Neural cell (in vitro differentiated cells): ENCODE results near the gene RPL41. TPM values are rescaled to one million over a fixed set of nuclear protein-coding genes. Genes with fewer than 3 reads are reported as not detected.
A peak's percentile ranks its signal among the peaks of the same experiment; 100 is the strongest.
"Not testable (repeated sequence)": the region's sequence is repeated elsewhere in the genome, so short reads cannot be mapped to it uniquely, and the experiment has no call there.

Experiments
- H2AFZ ChIP-seq: fragments of 200-600, 300-800 bp; sonication (generic), shearing (Covaris generic); 2 replicates; pipeline ENCODE4 v1.6.0; 2014; ENCODE audit warnings: low read depth, mild to moderate bottlenecking, antibody characterized with exemption, low read length, moderate library complexity
- H3F3A ChIP-seq: fragments of 200-600 bp; shearing (Covaris generic); 2 replicates; pipeline ENCODE4 v1.6.1; 2016; ENCODE audit warnings: mild to moderate bottlenecking, moderate library complexity, mixed read lengths, antibody characterized with exemption, low read length; ENCODE audit not compliant: insufficient read depth, poor library complexity, severe bottlenecking
- H3K27ac ChIP-seq: fragments of 200-600, 300-800 bp; sonication (generic), shearing (Covaris generic); 2 replicates; pipeline ENCODE4 v1.5.1; 2014; ENCODE audit warnings: mild to moderate bottlenecking, low read length, moderate library complexity
- H3K27me3 ChIP-seq: fragments of 300-800, 200-600 bp; sonication (generic), shearing (Covaris generic); 2 replicates; pipeline ENCODE4 v1.6.0; 2014; ENCODE audit warnings: mild to moderate bottlenecking, low read depth, low read length, moderate library complexity; ENCODE audit not compliant: insufficient read depth
- H3K36me3 ChIP-seq: fragments of 300-800, 200-600 bp; sonication (generic), shearing (Covaris generic); 2 replicates; pipeline ENCODE4 v1.5.1; 2014; ENCODE audit warnings: mild to moderate bottlenecking, antibody characterized with exemption, low read length, moderate library complexity; ENCODE audit not compliant: insufficient read depth
- H3K4me2 ChIP-seq: fragments of 300-800, 200-600 bp; sonication (generic), shearing (Covaris generic); 2 replicates; pipeline ENCODE4 v1.6.0; 2014; ENCODE audit warnings: mild to moderate bottlenecking, low read length
- H3K4me3 ChIP-seq: fragments of 300-800, 200-600 bp; sonication (generic), shearing (Covaris generic); 2 replicates; pipeline ENCODE4 v1.5.1; 2014; ENCODE audit warnings: mild to moderate bottlenecking, low read length, moderate library complexity
- H3K79me2 ChIP-seq: fragments of 200-600 bp; shearing (Covaris generic); replicated peaks from 2 replicates; pipeline ENCODE4 v1.6.0; 2014; ENCODE audit warnings: mild to moderate bottlenecking, low read length, moderate library complexity; ENCODE audit not compliant: insufficient read depth
- H3K9ac ChIP-seq: fragments of 300-800, 200-600 bp; sonication (generic), shearing (Covaris generic); 2 replicates; pipeline ENCODE4 v1.6.1; 2016; ENCODE audit warnings: mild to moderate bottlenecking, low read length, mixed read lengths
- H3K9me2 ChIP-seq: fragments of 200-600 bp; shearing (Covaris generic); 2 replicates; pipeline ENCODE4 v1.6.1; 2016; ENCODE audit warnings: mild to moderate bottlenecking, low read length, mixed read lengths; ENCODE audit not compliant: insufficient read depth
- H3K9me3 ChIP-seq: fragments of 200-600, 300-800 bp; sonication (generic), shearing (Covaris generic); 2 replicates; pipeline ENCODE4 v1.6.1; 2016; ENCODE audit warnings: mild to moderate bottlenecking, mixed run types, low read length, moderate library complexity, mixed read lengths
- H4K20me1 ChIP-seq: fragments of 200-600 bp; shearing (Covaris generic); 2 replicates; pipeline ENCODE4 v1.6.1; 2016; ENCODE audit warnings: mild to moderate bottlenecking, mixed run types; ENCODE audit not compliant: insufficient read depth
- CTCF ChIP-seq: fragments of 450-650 bp; IDR thresholded peaks from 2 replicates; pipeline ENCODE4 v1.5.1; 2014; ENCODE audit warnings: antibody characterized with exemption, mild to moderate bottlenecking, moderate library complexity; ENCODE audit not compliant: poor library complexity, severe bottlenecking
- EP300 ChIP-seq: fragments of 450-650 bp; conservative IDR thresholded peaks from 2 replicates; pipeline ENCODE4 v1.6.1; 2014; ENCODE audit warnings: antibody characterized with exemption, mild to moderate bottlenecking, moderate library complexity; ENCODE audit not compliant: poor library complexity, severe bottlenecking
- EZH2 ChIP-seq: fragments of 200-600, 300-800 bp; shearing (Covaris generic), sonication (generic); IDR thresholded peaks from 2 replicates; pipeline ENCODE4 v1.6.1; 2014; ENCODE audit warnings: antibody characterized with exemption, low read length, borderline replicate concordance, mild to moderate bottlenecking; ENCODE audit not compliant: insufficient read depth, poor library complexity, severe bottlenecking
- MXI1 ChIP-seq: fragments of 450-650 bp; conservative IDR thresholded peaks from 2 replicates; pipeline ENCODE4 v1.6.1; 2014; ENCODE audit warnings: antibody characterized with exemption, mild to moderate bottlenecking; ENCODE audit not compliant: poor library complexity, severe bottlenecking
- POLR2AphosphoS5 ChIP-seq: IDR thresholded peaks from 2 replicates; pipeline ENCODE4 v1.6.1; 2012
- RAD21 ChIP-seq: fragments of 450-650 bp; conservative IDR thresholded peaks from 2 replicates; pipeline ENCODE4 v1.6.1; 2014; ENCODE audit warnings: antibody characterized with exemption, mild to moderate bottlenecking, moderate library complexity
- SMC3 ChIP-seq: fragments of 450-650 bp; conservative IDR thresholded peaks from 2 replicates; pipeline ENCODE4 v1.6.1; 2014; ENCODE audit warnings: antibody characterized with exemption, mild to moderate bottlenecking, moderate library complexity; ENCODE audit not compliant: poor library complexity
- TAF1 ChIP-seq: IDR thresholded peaks from 2 replicates; pipeline ENCODE4 v1.6.1; 2012; ENCODE audit warnings: low read depth
- polyA plus RNA-seq: library from polyadenylated mRNA; depleted of rRNA; stranded (reverse); fragments of >200 nt; gene quantifications from 2 replicates; pipeline ENCODE4 v1.2.3, GENCODE V29; 2014
- TF ChIP-seq, protein P1 (sequence below): IDR thresholded peaks from 2 replicates; pipeline ENCODE4 v1.6.1; 2012; ENCODE audit warnings: borderline replicate concordance

The RPL41 gene
- polyA plus RNA-seq, 1 donor from 2014 or later = 2,186 TPM

GRCh38 chr12:56114084-56114483 lies 2.3 kb upstream of the RPL41 start:
- Histone ChIP-seq H3K27me3 (no peaks in the 10 kb centered on the region), H3K9me2 (no peaks in the 10 kb centered on the region), H4K20me1 (no peaks in the 10 kb centered on the region), H3K9me3 (no peaks in the 10 kb centered on the region), H3K36me3 (no peaks in the 10 kb centered on the region), H3K9ac (no peak overlapping the region), H3K4me3 (no peak overlapping the region), H3K79me2 (peaks cover 16% of the 10 kb centered on the region), H3K4me2 (no peak overlapping the region), H2AFZ (no peak overlapping the region), H3K27ac (no peak overlapping the region), H3F3A (peaks cover 6% of the 10 kb centered on the region)
- TF ChIP-seq EZH2 (no peak), MXI1 (no peak), TAF1 (no peak), EP300 (no peak), CTCF (no peak), POLR2AphosphoS5 (no peak), RAD21 (no peak), SMC3 (no peak)
- TF ChIP-seq, protein P1, sequence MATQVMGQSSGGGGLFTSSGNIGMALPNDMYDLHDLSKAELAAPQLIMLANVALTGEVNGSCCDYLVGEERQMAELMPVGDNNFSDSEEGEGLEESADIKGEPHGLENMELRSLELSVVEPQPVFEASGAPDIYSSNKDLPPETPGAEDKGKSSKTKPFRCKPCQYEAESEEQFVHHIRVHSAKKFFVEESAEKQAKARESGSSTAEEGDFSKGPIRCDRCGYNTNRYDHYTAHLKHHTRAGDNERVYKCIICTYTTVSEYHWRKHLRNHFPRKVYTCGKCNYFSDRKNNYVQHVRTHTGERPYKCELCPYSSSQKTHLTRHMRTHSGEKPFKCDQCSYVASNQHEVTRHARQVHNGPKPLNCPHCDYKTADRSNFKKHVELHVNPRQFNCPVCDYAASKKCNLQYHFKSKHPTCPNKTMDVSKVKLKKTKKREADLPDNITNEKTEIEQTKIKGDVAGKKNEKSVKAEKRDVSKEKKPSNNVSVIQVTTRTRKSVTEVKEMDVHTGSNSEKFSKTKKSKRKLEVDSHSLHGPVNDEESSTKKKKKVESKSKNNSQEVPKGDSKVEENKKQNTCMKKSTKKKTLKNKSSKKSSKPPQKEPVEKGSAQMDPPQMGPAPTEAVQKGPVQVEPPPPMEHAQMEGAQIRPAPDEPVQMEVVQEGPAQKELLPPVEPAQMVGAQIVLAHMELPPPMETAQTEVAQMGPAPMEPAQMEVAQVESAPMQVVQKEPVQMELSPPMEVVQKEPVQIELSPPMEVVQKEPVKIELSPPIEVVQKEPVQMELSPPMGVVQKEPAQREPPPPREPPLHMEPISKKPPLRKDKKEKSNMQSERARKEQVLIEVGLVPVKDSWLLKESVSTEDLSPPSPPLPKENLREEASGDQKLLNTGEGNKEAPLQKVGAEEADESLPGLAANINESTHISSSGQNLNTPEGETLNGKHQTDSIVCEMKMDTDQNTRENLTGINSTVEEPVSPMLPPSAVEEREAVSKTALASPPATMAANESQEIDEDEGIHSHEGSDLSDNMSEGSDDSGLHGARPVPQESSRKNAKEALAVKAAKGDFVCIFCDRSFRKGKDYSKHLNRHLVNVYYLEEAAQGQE = no peak

DNA sequence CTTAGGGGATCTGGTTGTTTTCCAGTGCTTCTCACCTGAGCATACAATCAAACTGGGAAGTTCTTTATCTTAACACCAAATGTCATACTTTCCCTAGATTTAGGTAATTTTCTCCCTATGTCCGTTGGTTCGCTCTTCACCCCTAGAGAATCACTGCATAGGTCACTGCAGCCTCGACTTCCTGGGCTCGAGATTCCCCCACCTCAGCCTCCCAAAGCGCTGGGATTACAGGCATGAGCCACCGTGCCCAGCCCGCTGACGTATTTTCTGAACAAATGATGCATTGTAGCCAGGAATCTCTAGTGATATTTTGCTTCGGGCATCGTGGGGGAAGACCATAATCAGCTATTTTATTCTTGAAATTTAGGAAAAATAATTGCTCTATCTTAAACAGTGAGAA lies 1.1 kb upstream of the RPL41 start:
- peaks cover 6% of the 10 kb centered on the region for H3F3A ChIP-seq
- peak overlapping the region; percentile 93 for H3K27ac ChIP-seq
- H3K9ac ChIP-seq = peak overlapping the region; percentile 79
- peaks cover 28% of the 10 kb centered on the region for H3K79me2 ChIP-seq
- peak overlapping the region; percentile 37 for H2AFZ ChIP-seq
- H3K9me3 ChIP-seq = no peaks in the 10 kb centered on the region
- H3K27me3 ChIP-seq = no peaks in the 10 kb centered on the region
- H3K36me3 ChIP-seq = no peaks in the 10 kb centered on the region
- H3K4me2 ChIP-seq = no peak overlapping the region
- TF ChIP-seq, protein P1 = no peak
- no peak for TF ChIP-seq MXI1
- no peak for TF ChIP-seq RAD21
- no peak for TF ChIP-seq TAF1
- TF ChIP-seq CTCF = no peak
- TF ChIP-seq POLR2AphosphoS5 = no peak
- no peak for TF ChIP-seq EP300
- TF ChIP-seq SMC3 = no peak
- TF ChIP-seq EZH2 = no peak
- no peaks in the 10 kb centered on the region for H4K20me1 ChIP-seq
- no peaks in the 10 kb centered on the region for H3K9me2 ChIP-seq
- H3K4me3 ChIP-seq = peak overlapping the region; percentile 69

DNA sequence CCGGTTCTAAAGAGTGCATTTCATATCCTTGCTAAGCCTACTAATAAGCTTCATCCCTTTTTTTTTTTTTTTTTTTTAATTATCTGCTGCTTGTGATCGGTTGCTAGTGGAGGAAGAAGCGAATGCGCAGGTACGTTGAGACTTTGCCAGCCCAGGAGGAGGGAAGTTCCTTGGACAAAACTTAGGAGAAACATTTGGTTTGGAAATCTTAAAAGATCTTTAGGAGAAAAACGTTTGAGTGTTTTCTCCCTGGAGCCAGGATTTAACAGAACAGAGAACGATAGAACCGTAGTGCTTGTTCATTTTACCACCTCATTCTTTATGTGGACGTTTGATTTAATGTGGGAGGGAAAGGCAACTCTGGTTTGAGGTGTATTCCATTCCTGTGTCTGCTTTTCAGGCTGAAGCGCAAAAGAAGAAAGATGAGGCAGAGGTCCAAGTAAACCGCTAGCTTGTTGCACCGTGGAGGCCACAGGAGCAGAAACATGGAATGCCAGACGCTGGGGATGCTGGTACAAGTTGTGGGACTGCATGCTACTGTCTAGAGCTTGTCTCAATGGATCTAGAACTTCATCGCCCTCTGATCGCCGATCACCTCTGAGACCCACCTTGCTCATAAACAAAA lies 761 bp downstream of the RPL41 start:
- not testable (repeated sequence) for H3K27me3 ChIP-seq, H3K36me3 ChIP-seq, H3K9me3 ChIP-seq, H3K9me2 ChIP-seq, H4K20me1 ChIP-seq, H3F3A ChIP-seq
- H3K27ac ChIP-seq = peak overlapping the region; percentile 93
- H3K4me3 ChIP-seq = peak overlapping the region; percentile 69
- H3K9ac ChIP-seq = peak overlapping the region; percentile 79
- peaks cover 28% of the 10 kb centered on the region for H3K79me2 ChIP-seq
- H2AFZ ChIP-seq = peak overlapping the region; percentile 75
- peak overlapping the region; percentile 97 for H3K4me2 ChIP-seq
